ENCODE results near the gene SDK2.

SDK2 gene

DNA sequence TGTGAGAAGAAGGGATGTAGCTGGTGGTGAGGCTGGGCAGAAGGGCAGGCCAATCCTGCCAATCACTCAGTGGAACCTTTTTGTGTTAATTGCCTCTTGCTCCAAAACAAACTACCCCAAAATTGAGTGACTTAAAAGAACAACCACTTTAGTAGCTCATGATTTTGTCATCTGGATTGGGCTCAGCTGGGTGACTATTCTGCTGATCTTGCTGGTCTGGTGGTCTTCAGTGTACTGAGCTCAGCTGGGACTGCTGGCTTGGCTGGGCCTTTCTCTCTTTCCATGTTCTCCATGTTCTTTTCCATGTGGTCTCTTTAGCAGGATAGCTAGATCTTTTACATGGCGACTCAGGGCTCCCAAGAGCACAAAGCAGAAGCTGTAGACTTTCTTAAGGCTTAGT, 37.7 kb upstream of the SDK2 start:
- no peak for DNase-seq (ENCODE audit: insufficient read length, low spot score)
- TF ChIP-seq POU2F2 (IDR thresholded peaks at IDR 0.05; ENCODE audit: low read depth, low read length): no peak
- no peak for TF ChIP-seq POLR2AphosphoS5 (IDR thresholded peaks at IDR 0.05; ENCODE audit: low read depth, low read length)
- no peak for TF ChIP-seq TAF1 (IDR thresholded peaks at IDR 0.05; ENCODE audit: low read depth, low read length)
- no peak for TF ChIP-seq PAX5 (IDR thresholded peaks at IDR 0.05; ENCODE audit: insufficient read depth, low read length, severe bottlenecking)
- no peak for FAIRE-seq

DNA sequence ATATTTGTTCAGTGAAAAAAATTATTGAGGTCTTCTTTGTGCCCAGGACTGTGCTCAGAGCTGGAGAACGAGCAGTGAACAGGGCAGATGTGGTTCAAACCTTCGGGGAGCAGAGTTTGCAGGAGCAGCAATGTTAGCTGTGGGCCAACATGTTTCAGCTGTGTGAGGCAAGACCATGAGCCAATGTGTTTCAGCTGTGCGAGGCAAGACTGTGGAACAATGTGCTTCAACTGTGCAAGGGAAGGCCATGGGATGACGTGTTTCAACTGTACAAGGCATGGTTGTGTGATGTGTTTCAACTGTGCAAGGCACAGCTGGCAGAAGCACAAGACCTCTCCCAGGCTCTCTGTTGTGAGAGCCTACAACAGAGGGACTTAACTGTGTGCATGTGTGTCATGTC, 35.2 kb upstream of the SDK2 start:
- no peak for TF ChIP-seq TAF1 (IDR thresholded peaks at IDR 0.05; ENCODE audit: low read depth, low read length)
- no peak for TF ChIP-seq POLR2AphosphoS5 (IDR thresholded peaks at IDR 0.05; ENCODE audit: low read depth, low read length)
- TF ChIP-seq PAX5 (IDR thresholded peaks at IDR 0.05; ENCODE audit: insufficient read depth, low read length, severe bottlenecking): no peak
- no peak for TF ChIP-seq SPI1 (IDR thresholded peaks at IDR 0.05; ENCODE audit: low read depth, low read length)
- no peak for TF ChIP-seq POU2F2 (IDR thresholded peaks at IDR 0.05; ENCODE audit: low read depth, low read length)
- no peak for TF ChIP-seq POLR2A (IDR thresholded peaks at IDR 0.05; ENCODE audit: low read depth, low read length)
- DNase-seq (ENCODE audit: insufficient read length, low spot score) (no peak), FAIRE-seq (no peak)

DNA sequence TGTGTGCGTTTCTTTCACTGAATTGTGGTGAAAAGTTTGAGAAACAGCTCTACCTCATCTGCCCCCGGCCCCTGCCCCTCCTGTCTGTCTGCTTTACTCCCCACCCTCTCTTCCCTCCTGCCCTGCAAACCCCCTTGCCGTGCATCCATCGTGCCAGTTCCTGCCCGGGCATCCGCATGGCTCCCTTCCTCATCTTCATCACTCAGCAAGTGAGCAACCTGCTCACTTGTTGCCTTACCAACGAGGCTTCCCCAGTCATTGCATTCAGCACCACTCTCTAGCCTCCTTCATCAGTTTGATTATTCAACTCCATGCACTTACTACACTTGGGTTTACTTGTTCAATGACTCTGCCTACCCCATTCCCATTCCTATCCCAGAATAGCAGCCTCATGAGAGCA, 34.8 kb upstream of the SDK2 start:
- DNase-seq (ENCODE audit: insufficient read length, low spot score) (no peak), FAIRE-seq (no peak)
- no peak for TF ChIP-seq PAX5 (IDR thresholded peaks at IDR 0.05; ENCODE audit: insufficient read depth, low read length, severe bottlenecking)

DNA sequence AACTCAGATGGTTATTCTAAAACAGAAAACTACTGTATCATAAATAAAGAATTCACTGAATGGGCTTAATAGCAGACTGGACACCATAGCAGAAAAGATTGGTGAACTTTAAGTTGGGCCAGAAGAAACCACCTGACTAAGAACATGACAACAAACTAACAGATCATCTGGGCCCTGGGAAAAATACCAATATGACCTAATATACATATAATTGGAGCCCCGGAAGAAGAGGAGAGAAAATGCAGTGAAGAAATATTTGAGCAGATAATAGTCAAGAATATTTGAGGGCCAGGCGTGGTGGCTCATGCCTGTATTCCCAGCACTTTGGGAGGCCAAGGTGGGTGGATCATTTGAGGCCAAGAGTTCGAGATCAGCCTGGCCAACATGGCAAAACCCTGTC, 25.5 kb upstream of the SDK2 start:
- FAIRE-seq: no peak
- no peak for DNase-seq (ENCODE audit: insufficient read length, low spot score)
- no peak for TF ChIP-seq SPI1 (IDR thresholded peaks at IDR 0.05; ENCODE audit: low read depth, low read length)
- TF ChIP-seq POLR2AphosphoS5 (IDR thresholded peaks at IDR 0.05; ENCODE audit: low read depth, low read length): no peak
- no peak for TF ChIP-seq POU2F2 (IDR thresholded peaks at IDR 0.05; ENCODE audit: low read depth, low read length)
- no peak for TF ChIP-seq POLR2A (IDR thresholded peaks at IDR 0.05; ENCODE audit: low read depth, low read length)
- no peak for TF ChIP-seq TAF1 (IDR thresholded peaks at IDR 0.05; ENCODE audit: low read depth, low read length)
- no peak for TF ChIP-seq PAX5 (IDR thresholded peaks at IDR 0.05; ENCODE audit: insufficient read depth, low read length, severe bottlenecking)

DNA sequence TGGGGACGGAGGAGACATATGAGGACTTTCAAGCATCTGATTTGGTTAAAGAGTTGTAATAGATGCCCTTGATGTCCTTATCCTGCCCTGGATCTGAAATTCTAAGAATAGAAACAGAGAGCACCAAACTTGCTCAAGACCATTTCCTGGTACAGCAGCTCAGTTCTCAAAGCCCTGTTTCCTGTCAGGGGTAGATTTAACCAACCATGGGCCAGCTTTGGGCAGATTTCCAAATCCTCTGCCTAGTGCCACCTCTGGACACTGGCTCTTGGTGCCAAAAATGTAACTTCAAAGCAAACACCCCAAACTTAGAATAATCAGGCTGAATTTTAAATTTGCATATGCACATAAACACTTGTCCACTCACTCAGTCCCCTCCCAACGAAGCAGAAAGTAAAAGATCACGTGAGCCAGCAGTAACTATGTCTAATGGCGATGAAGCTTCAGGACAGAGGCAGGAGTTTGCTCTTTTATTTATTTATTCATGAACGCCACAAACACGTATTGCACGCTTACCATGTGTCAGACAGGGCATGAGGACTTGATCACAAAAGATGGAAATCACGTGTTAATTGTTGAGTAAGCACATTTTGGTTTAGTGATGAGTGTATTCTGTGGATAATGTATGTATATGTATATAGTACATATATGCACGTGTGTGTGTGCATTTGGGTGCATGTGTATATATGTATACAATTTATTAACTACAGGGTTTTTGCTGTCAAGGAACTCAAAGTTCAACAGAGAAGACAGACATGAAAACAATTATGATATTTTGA, 23.1 kb upstream of the SDK2 start:
- no peak for FAIRE-seq
- DNase-seq (ENCODE audit: insufficient read length, low spot score): no peak

DNA sequence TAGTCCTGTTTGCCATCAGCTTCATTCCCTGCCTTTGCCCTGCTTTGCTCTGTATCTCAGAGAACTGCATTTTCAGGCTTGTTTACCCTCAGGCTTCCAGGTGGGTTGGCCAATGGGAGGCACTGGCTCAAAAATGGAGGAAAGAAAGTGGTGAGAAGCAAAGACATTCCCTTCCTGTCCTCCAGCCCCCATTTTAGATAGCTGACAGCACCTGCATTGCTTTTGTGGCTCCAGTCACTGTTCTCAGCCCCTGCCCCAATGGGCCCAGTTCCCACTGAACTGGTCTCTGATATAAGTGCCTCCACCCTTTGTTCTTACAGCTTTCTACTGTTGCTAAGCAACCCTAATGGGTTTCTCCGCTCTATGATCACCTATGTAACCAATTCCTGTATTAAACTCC, 19.4 kb upstream of the SDK2 start:
- DNase-seq (ENCODE audit: insufficient read length, low spot score) (no peak), FAIRE-seq (no peak)

More for the DNA sequence above, 23.1 kb upstream of the SDK2 start:
- no peak for TF ChIP-seq SPI1 (IDR thresholded peaks at IDR 0.05; ENCODE audit: low read depth, low read length)
- TF ChIP-seq TAF1 (IDR thresholded peaks at IDR 0.05; ENCODE audit: low read depth, low read length): no peak
- no peak for TF ChIP-seq POLR2AphosphoS5 (IDR thresholded peaks at IDR 0.05; ENCODE audit: low read depth, low read length)
- no peak for TF ChIP-seq POLR2A (IDR thresholded peaks at IDR 0.05; ENCODE audit: low read depth, low read length)
- TF ChIP-seq POU2F2 (IDR thresholded peaks at IDR 0.05; ENCODE audit: low read depth, low read length): no peak
- TF ChIP-seq PAX5 (IDR thresholded peaks at IDR 0.05; ENCODE audit: insufficient read depth, low read length, severe bottlenecking): no peak

DNA sequence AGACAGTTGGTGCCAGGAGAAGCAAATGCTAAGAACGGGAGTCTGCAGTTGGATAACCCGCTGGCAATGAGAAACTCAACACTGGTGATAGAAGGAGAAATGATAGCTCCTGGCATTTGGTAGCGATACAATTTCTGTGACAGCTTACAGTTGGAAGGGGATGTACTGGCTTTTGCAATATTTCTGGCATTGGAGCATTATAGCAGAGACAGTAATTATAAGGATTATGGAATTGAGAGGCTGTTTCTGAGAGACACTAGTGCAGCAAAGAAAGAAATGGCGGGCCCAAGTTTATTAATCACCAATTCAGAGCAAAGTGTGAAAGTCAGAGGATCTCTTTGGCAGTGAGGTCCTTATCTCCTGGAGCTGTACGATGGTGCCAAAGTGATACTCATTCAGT, 16.1 kb upstream of the SDK2 start:
- FAIRE-seq (no peak), DNase-seq (ENCODE audit: insufficient read length, low spot score) (no peak)
- TF ChIP-seq SPI1 (IDR thresholded peaks at IDR 0.05; ENCODE audit: low read depth, low read length) (no peak), POLR2AphosphoS5 (IDR thresholded peaks at IDR 0.05; ENCODE audit: low read depth, low read length) (no peak), POU2F2 (IDR thresholded peaks at IDR 0.05; ENCODE audit: low read depth, low read length) (no peak), TAF1 (IDR thresholded peaks at IDR 0.05; ENCODE audit: low read depth, low read length) (no peak), POLR2A (IDR thresholded peaks at IDR 0.05; ENCODE audit: low read depth, low read length) (no peak), PAX5 (IDR thresholded peaks at IDR 0.05; ENCODE audit: insufficient read depth, low read length, severe bottlenecking) (no peak)

More for the DNA sequence above, 19.4 kb upstream of the SDK2 start:
- TF ChIP-seq TAF1 (IDR thresholded peaks at IDR 0.05; ENCODE audit: low read depth, low read length): no peak

DNA sequence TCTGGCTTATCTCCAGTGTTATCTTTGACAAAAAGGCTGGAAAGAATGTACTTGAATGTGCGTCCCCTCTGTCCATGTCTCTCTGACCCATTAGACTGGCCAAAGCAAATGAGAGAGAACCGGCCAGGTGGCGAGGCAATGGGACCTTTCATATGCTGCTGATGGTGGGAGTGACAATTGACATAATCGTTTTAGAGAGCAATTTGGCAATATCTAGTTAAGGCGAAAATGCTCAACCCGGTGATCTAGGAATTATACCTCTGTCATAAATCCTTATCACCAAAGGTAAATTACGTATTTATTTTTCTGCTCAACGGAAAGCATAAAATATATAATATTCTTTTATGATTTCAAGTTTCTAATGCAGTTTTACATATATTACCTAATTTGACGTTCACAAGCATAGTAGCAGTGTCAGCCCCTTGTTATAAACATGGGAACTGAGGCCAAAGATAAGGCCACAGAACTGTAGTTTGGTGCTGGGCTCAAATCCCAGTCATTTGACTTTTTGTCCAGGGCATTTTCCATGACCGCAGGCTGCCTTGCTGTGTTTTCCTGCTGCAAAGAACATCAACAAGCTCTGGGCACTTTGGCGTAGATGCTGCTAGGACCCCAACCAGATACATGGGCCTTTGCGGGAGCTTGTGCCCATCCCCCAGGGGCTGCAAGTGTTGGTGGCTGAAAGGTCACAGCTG, 14.7 kb upstream of the SDK2 start:
- no peak for FAIRE-seq
- DNase-seq (ENCODE audit: insufficient read length, low spot score): no peak
- TF ChIP-seq SPI1 (IDR thresholded peaks at IDR 0.05; ENCODE audit: low read depth, low read length) (no peak), PAX5 (IDR thresholded peaks at IDR 0.05; ENCODE audit: insufficient read depth, low read length, severe bottlenecking) (no peak), POLR2AphosphoS5 (IDR thresholded peaks at IDR 0.05; ENCODE audit: low read depth, low read length) (no peak), TAF1 (IDR thresholded peaks at IDR 0.05; ENCODE audit: low read depth, low read length) (no peak), POU2F2 (IDR thresholded peaks at IDR 0.05; ENCODE audit: low read depth, low read length) (no peak)

DNA sequence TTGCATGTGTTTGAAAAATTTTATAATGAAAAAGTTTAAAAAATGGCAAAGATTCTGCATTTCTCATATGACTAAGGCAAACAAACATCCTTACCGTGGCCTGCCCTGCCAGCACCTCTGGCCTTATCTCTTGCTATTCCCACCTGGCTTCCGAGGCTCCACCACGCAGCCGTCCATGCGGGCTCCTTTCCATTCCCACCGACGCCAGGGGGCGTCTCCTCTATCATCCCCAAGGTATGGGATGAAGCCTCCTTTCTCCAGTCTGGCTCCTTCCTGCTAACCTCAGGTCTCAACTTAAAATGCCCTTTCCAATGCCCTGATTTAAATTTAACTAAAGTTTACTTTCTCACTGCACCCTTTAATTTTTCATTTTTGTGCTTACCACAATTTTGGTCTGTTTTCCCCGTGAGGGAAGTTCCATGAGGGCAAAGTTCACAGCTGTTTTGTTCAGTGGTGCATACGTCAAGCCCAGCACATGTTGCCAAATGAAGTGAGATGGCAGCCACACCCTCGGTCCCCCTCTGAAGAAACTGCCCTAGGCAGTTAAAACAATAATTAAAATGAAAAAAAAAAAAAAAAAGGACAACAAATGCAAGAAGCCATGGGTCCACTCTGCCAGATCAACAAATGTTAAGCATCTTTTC, 13.3 kb upstream of the SDK2 start:
- TF ChIP-seq POLR2AphosphoS5 (IDR thresholded peaks at IDR 0.05; ENCODE audit: low read depth, low read length) (no peak), POU2F2 (IDR thresholded peaks at IDR 0.05; ENCODE audit: low read depth, low read length) (no peak), TAF1 (IDR thresholded peaks at IDR 0.05; ENCODE audit: low read depth, low read length) (no peak), PAX5 (IDR thresholded peaks at IDR 0.05; ENCODE audit: insufficient read depth, low read length, severe bottlenecking) (no peak), SPI1 (IDR thresholded peaks at IDR 0.05; ENCODE audit: low read depth, low read length) (no peak), POLR2A (IDR thresholded peaks at IDR 0.05; ENCODE audit: low read depth, low read length) (no peak)
- DNase-seq (ENCODE audit: insufficient read length, low spot score): no peak
- FAIRE-seq: no peak

DNA sequence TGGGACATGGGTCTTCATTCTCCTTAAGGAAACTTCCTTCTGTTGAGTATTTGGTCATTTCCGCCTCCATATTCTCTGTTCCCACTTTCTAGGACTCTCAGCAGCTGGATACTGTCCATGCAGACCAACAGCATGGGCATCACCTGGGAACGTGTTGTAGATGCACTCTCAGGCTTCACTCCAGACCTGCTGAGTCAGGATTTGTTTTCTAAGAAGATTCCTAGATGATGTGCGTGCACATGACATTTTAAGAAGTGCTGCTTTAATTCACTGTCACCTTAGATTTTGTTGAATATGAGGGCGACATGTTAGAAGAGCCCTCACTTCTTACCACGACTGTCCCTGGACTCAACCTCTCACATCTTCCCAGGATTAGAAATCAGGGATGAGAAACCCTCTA, 10.0 kb upstream of the SDK2 start:
- TF ChIP-seq TAF1 (IDR thresholded peaks at IDR 0.05; ENCODE audit: low read depth, low read length): no peak
- TF ChIP-seq PAX5 (IDR thresholded peaks at IDR 0.05; ENCODE audit: insufficient read depth, low read length, severe bottlenecking): no peak
- TF ChIP-seq POLR2AphosphoS5 (IDR thresholded peaks at IDR 0.05; ENCODE audit: low read depth, low read length): no peak
- no peak for TF ChIP-seq POLR2A (IDR thresholded peaks at IDR 0.05; ENCODE audit: low read depth, low read length)
- TF ChIP-seq SPI1 (IDR thresholded peaks at IDR 0.05; ENCODE audit: low read depth, low read length): no peak
- no peak for TF ChIP-seq POU2F2 (IDR thresholded peaks at IDR 0.05; ENCODE audit: low read depth, low read length)
- DNase-seq (ENCODE audit: insufficient read length, low spot score): no peak
- FAIRE-seq: no peak
